ENCODE measurements around the gene NEO1.
"Not testable (repeated sequence)": the region's sequence is repeated elsewhere in the genome, so short reads cannot be mapped to it uniquely, and the experiment has no call there.

Gene NEO1

GRCh38 chr15:73139744-73140553, 87.7 kb downstream of the NEO1 start:
- in situ Hi-C loops (cut with MboI; ENCODE audit: low sequenced_read_pairs) = no loop called here

DNA sequence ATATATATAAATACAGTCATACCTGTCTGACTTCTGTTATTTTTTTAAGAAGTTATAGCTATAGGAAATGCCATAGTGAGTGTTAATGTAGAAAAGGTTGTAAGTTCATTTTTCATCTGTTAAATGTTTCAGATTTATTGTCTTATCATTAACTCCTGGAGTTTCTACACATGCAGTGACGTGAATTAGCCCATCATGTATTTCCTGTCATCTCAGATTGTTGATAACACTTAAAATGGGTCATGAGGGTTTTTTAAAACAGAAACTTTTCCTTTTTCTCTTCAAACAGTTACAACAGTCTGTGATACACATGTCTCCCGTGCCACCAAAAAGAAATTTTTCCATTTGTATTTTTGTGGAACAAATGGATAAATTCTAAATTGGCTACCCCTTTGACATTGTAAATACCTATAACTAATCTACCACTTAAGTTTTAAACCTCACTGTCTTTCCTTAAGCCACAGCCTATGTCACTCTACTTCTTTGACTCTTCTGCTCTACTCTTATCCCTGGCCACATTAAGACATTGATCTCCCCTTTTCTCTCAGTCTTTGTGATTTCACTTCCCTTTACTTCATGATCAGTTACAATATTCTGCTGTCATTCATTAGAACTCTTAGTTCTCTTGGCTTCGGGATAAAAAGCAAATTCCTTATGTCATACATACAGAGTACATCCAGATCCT, 89.1 kb downstream of the NEO1 start:
- in situ Hi-C loops (cut with MboI; ENCODE audit: low sequenced_read_pairs) = no loop called here

- in situ Hi-C loops (cut with MboI; ENCODE audit: low sequenced_read_pairs) = no loop called here
These were observed 90.8 kb downstream of the NEO1 start for GRCh38 chr15:73142802-73143762.

- in situ Hi-C loops (cut with MboI; ENCODE audit: low sequenced_read_pairs) = no loop called here
These were observed 91.5 kb downstream of the NEO1 start for GRCh38 chr15:73143763-73144155.

DNA sequence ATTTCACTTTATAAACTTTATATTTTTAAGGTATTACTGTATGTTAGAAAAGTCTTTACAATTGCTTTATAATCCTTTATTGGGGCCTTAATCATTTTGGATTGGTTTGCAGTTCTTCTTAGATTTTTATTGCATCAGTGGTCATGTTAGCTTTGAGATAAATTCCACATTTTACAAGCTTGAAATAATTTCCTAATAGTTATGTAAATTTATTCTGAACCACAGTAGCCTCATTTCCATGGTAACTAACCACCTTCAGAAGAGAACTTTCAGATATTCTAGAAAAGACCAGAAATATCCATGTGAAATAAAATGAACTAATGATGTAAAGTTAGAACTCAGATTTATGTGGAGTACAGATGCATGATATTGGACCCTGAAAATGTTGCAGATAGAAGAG, 94.2 kb downstream of the NEO1 start:
- in situ Hi-C loops (cut with MboI; ENCODE audit: low sequenced_read_pairs) = no loop called here

DNA sequence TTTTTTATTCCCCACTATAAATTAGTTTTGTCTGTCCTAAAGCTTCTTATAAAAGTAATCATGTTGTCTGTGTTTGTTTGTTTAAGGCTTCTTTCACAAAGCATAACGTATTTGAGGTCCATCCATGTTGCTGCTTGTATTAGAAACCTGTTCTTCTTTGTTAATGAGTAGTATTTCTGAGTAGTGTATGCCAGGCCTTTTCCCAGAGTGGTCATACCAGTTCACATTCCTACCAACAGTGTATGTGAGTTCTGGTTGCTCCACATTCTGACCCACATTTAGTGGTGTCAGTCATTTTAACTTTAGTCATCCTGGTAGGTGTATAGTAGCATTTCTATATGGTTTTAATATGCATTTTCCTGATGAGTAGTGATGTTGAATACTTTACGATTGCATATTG, 98.6 kb downstream of the NEO1 start:
- in situ Hi-C loops (cut with MboI; ENCODE audit: low sequenced_read_pairs) = no loop called here

DNA sequence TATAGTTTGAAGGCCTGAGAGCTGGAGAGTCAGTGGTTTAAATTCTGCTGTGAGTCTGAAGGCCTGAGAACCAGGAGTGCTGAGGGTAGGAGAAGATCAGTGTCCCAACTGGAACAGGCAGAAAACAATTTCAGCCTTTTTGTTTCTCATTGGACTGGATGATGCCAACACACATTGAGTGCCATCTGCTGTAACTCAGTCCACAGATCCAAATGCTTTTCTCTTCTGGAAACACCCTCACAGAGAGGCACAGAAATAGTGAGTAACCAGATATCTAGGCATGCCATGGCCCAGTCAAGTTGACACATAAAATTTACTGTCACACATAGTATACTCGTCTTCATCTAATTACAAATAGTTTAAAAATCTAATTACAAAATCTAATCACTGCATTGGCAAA, 100.8 kb downstream of the NEO1 start:
- in situ Hi-C loops (cut with MboI; ENCODE audit: low sequenced_read_pairs) = no loop called here

- in situ Hi-C loops (cut with MboI; ENCODE audit: low sequenced_read_pairs) = no loop called here
These were observed 101.2 kb downstream of the NEO1 start for GRCh38 chr15:73153447-73153846.

DNA sequence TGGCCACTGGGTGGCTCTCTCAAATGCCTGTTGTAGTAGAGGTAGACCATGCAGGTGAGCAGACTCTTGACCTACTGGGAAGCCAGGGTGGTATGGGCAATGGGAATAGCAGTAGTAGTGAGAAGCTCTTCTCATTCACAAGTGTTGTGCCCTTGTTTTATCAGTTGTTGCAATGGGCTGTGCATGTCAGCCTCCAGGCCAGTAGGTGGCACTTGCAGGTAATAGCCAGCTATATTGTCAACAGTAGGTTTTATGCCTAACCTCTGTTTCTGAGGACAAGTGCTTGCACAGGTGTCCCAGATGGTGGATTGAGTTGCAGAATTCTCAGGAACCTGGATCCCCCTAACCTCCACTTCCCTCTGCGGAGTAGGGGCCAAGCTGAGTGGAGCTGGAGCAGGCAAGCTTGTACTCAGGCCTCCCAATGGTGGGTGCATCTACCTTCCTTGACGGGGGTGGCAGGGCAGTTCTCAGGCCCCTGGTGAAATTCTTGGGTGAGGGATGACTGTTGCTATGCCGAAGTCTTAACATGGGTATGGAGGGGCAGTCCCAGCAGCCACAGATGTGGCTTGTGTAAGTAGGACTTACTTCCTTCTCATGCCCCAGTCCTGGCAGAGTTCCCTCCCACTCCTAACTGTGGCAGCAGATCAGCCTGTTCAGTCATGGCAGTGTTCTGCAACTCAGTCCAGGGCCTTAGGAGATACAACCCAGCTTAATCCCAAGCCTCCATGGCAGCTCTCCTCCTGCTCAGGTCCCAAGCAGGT, 104.3 kb downstream of the NEO1 start:
- in situ Hi-C loops (cut with MboI; ENCODE audit: low sequenced_read_pairs) = no loop called here

- in situ Hi-C loops (cut with MboI; ENCODE audit: low sequenced_read_pairs) = no loop called here
These were observed 109.3 kb downstream of the NEO1 start for GRCh38 chr15:73161546-73161945.

GRCh38 chr15:73165435-73165834, 113.2 kb downstream of the NEO1 start:
- in situ Hi-C loops (cut with MboI; ENCODE audit: low sequenced_read_pairs) = no loop called here

DNA sequence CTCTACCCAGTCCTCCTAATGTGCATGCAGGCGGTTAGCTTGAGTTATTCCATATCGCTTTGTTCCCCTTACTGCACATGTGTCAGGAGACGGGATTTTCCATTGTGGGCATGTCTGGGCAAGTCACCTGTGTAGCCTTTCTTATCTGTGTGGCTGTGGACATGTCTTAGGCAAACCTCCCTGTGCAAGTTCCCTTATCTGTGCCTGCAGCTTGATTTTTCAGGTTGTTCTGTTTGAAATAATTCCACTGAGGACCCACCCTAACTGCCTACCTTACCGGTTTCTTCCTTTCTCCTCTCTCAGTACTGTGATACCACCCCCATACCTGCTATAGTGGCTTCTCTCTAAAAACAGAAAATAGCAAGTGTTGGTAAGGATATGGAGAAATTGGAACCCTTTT, 113.6 kb downstream of the NEO1 start:
- in situ Hi-C loops (cut with MboI; ENCODE audit: low sequenced_read_pairs) = no loop called here

- in situ Hi-C loops (cut with MboI; ENCODE audit: low sequenced_read_pairs) = not testable (repeated sequence)
These were observed 114.4 kb downstream of the NEO1 start for GRCh38 chr15:73166711-73167110.

GRCh38 chr15:73168487-73168886, 116.2 kb downstream of the NEO1 start:
- in situ Hi-C loops (cut with MboI; ENCODE audit: low sequenced_read_pairs) = no loop called here

DNA sequence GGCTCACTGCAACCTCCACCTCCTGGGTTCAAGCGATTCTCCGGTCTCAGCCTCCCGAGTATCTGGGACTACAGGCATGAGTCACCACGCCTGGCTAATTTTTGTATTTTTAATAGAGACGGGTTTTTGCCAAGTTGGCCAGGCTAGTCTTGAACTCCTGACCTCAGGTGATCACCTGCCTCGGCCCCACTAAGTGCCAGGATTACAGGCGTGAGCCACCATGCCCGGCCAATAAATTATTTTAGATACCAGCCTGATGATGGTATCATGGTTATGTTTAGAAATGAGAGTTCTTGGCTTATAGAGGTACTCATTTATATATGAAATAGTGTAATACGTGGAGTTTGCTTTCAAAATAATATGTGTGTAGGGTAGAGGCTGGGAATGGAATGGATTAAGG, 119.4 kb downstream of the NEO1 start:
- in situ Hi-C loops (cut with MboI; ENCODE audit: low sequenced_read_pairs) = no loop called here

- in situ Hi-C loops (cut with MboI; ENCODE audit: low sequenced_read_pairs) = no loop called here
These were observed 120.2 kb downstream of the NEO1 start for GRCh38 chr15:73172508-73172907.

GRCh38 chr15:73174171-73174570, 121.9 kb downstream of the NEO1 start:
- in situ Hi-C loops (cut with MboI; ENCODE audit: low sequenced_read_pairs) = no loop called here

GRCh38 chr15:73175382-73175781, 123.1 kb downstream of the NEO1 start:
- in situ Hi-C loops (cut with MboI; ENCODE audit: low sequenced_read_pairs) = no loop called here

DNA sequence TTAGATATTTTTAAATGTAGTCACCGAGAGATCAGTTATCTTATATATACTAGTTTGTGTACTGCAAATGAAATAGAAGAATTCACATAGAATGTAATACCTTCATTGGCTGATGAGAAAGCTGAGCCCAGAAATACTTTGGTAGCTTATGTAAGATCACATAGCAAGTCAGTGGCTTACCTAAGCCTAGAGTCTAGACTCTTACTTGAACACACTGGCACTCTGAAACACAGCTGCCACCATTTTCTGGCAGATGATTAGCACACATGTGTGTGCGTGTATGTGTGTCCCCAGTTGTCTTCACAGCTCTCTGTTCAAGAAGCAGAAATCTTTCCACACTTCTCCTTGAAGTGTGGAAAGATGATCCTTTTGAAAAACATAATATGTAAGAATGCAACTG, 124.3 kb downstream of the NEO1 start:
- in situ Hi-C loops (cut with MboI; ENCODE audit: low sequenced_read_pairs) = no loop called here

DNA sequence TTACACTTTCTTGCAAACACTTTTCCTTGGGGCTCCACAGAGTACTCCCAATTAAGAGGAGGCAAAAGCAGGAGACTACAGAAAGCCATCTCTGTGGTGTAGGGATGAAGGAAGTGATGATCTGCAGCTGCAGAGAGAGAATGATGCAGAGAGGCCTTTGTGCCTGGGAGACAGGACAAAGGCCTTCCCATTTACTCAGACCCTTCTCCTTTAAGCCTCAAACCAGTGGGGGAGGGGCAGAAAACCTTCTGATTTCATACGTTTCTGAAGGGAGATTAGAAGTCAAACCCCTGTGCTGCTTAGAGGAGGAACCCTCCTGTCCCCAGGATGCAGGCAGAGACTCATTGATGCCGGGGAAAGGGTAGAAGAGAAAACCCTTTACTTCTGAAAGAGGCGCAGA, 130.8 kb downstream of the NEO1 start:
- in situ Hi-C loops (cut with MboI; ENCODE audit: low sequenced_read_pairs) = no loop called here

DNA sequence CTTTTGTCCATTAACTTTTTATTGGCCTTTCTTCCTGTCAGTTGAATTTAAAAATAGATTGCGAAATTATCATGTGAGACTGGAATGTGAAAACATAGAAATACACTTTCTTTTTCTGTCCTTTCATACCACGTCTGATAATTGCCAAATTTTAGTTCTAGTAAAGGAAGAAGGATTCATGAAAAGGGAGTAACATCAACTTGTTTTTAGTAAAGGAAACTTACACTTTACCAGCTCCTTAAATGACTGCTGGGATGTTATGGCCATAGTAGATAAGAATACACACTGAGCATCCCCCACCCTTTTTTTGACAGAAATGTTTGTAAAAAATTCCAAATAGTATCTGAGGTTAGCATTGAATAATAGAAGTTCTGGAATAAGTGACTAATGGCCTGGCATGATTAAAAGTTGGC, 137.9 kb downstream of the NEO1 start:
- in situ Hi-C loops (cut with MboI; ENCODE audit: low sequenced_read_pairs) = no loop called here
